SK-N-MC (cell line): ENCODE data around the gene MED31.

Source experiments
- EZH2 ChIP-seq: fragments of 200-600 bp; sonication (generic); IDR thresholded peaks from one replicate; pipeline ENCODE4 v1.6.1; 2017; ENCODE audit warnings: antibody characterized with exemption
- POLR2AphosphoS5 ChIP-seq: IDR thresholded peaks from 2 replicates; pipeline ENCODE4 v1.6.1; 2012; ENCODE audit warnings: mild to moderate bottlenecking, low read depth, low read length, borderline replicate concordance

DNA sequence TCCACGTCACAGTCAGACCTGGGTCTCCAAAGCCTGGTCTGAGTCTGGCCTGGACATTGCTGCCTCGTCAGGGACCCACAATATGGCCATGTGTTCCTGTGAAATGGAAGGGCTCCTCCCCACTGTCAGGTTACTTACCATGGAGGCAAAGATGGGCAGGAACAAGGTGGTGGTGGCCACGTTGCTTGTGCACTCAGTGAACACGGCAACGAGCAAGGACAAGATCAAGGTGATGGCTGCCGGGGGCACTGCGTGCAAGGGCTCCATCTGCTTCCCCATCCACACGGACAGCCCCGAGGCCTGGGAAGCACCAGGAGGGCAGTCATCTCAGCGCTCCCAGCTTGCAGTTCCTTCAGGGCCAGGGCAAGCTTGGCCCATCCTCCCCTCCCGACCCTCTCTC is 39.2 kb upstream of the MED31 start:
- no peak for TF ChIP-seq POLR2AphosphoS5
- TF ChIP-seq EZH2, result no peak
